Esophagus squamous epithelium (tissue), 4 donors: ENCODE results near the gene KL.

Experiments
- POLR2A ChIP-seq, 4 donors: fragments of 450-650 bp; IDR thresholded peaks; one replicate each; pipeline ENCODE4 v1.6.1; 2017; ENCODE audit warnings: antibody characterized with exemption in 4 of 4, mild to moderate bottlenecking in 4 of 4, moderate library complexity in 3 of 4
- TF ChIP-seq, protein P1 (sequence below), 6 experiments: fragments of 450-650 bp in 4 of 6; fragments of 200-600 bp in 2 of 6; sonication (generic) in 2 of 6; IDR thresholded peaks; one replicate each; pipeline ENCODE4 v1.5.1; 2016 to 2019; ENCODE audit warnings: antibody characterized with exemption in 6 of 6, mild to moderate bottlenecking in 4 of 6, moderate library complexity in 4 of 6

DNA sequence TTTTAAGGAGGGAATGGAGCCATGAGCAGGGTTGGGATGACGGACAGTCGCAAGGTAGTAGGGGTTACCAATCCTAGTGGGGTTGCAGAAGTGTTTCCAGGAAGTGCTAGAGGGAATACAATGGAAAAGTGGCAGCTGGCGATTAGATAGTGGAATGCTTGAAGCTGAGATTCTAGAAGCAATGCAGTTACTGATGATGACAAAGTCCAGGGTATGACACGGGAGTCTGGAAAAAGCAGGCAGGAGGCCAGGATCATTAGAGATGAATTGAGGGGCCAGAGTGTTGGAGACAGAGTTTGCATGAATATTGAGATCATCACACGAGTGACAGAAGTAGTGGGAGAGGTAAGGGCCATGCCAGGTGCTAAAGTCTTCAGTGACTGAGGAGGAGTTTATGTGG, 17.3 kb upstream of the KL start:
- TF ChIP-seq, protein P1, sequence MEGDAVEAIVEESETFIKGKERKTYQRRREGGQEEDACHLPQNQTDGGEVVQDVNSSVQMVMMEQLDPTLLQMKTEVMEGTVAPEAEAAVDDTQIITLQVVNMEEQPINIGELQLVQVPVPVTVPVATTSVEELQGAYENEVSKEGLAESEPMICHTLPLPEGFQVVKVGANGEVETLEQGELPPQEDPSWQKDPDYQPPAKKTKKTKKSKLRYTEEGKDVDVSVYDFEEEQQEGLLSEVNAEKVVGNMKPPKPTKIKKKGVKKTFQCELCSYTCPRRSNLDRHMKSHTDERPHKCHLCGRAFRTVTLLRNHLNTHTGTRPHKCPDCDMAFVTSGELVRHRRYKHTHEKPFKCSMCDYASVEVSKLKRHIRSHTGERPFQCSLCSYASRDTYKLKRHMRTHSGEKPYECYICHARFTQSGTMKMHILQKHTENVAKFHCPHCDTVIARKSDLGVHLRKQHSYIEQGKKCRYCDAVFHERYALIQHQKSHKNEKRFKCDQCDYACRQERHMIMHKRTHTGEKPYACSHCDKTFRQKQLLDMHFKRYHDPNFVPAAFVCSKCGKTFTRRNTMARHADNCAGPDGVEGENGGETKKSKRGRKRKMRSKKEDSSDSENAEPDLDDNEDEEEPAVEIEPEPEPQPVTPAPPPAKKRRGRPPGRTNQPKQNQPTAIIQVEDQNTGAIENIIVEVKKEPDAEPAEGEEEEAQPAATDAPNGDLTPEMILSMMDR (IDR thresholded peaks at IDR 0.05): no peak
- TF ChIP-seq POLR2A (IDR thresholded peaks at IDR 0.05): no peak
